ENCODE measurements around the gene CCK. TPM values are rescaled to one million over a fixed set of nuclear protein-coding genes. Genes with fewer than 3 reads are reported as not detected.

CCK gene
- total RNA-seq, 2 donors from 2014 or later: not detected

DNA sequence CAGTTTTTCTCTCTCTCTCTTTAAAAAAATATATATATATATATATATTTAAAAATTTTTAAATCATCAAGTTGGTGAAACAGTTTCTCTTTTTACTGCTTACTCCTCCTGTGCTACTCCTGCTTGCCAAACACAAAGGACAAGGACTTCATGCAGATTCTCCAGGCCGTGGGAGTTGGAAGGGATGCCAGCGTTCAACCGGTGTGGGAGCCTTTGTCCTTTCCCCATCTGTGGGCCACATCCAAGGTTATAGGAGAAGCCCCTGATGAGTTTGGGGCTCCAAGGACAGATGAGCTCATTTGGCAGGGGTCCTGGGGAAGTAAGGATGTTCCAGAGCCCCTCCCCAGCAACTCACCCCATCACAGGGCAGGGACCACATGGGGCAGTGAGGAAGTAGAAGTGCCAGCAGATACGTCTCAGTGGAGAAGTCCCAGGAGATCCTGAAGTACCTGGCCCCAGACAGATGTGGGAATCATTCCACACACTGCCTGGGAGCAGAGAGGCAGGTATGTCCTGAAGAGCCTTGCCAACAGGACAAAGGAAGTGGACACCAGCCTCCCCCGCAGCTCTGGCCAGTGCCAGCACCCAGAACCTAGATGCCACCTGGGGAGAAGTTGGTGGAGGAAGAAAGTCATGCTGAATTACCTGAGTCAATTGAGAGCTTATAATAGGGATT lies 36.6 kb downstream of the CCK start:
- Mint-ChIP-seq H3K27me3 (peaks cover 11% of the 10 kb centered on the region), H3K27ac (no peak overlapping the region), H3K36me3 (ENCODE audit: low read depth) (peaks cover 3% of the 10 kb centered on the region), H3K4me3 (no peak overlapping the region), H3K4me1 (peaks cover 4% of the 10 kb centered on the region)
- DNase-seq (no peak), ATAC-seq (no peak)
- H3K9me3 ChIP-seq (ENCODE audit: control insufficient read depth, low read length, poor library complexity, severe bottlenecking): no peaks in the 10 kb centered on the region

DNA sequence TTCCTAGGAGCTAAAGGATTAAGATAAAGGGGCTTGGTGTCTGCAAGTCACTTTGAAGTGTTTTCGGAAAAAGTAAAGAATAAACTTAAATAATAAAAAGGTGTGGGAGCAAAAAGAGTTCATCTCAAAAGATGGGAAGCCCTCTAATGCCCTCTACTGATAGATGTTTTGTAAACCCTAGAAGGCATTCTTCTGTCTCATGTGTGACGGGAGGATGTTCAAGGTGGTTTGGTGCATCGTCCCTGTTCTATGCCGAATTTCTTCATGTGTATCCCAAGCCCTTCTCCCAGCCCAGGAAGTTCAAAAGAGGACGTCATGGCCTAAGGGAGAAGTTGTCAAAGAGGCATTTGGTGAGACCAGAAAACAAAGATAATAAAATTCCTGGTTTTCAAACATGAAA lies 37.2 kb downstream of the CCK start:
- ATAC-seq (no peak), DNase-seq (no peak)
- Mint-ChIP-seq H3K36me3 (ENCODE audit: low read depth) (peaks cover 4% of the 10 kb centered on the region), H3K27me3 (peaks cover 6% of the 10 kb centered on the region), H3K4me1 (peaks cover 4% of the 10 kb centered on the region), H3K27ac (no peak overlapping the region), H3K4me3 (no peak overlapping the region)
- H3K9me3 ChIP-seq (ENCODE audit: control insufficient read depth, low read length, poor library complexity, severe bottlenecking): no peaks in the 10 kb centered on the region

DNA sequence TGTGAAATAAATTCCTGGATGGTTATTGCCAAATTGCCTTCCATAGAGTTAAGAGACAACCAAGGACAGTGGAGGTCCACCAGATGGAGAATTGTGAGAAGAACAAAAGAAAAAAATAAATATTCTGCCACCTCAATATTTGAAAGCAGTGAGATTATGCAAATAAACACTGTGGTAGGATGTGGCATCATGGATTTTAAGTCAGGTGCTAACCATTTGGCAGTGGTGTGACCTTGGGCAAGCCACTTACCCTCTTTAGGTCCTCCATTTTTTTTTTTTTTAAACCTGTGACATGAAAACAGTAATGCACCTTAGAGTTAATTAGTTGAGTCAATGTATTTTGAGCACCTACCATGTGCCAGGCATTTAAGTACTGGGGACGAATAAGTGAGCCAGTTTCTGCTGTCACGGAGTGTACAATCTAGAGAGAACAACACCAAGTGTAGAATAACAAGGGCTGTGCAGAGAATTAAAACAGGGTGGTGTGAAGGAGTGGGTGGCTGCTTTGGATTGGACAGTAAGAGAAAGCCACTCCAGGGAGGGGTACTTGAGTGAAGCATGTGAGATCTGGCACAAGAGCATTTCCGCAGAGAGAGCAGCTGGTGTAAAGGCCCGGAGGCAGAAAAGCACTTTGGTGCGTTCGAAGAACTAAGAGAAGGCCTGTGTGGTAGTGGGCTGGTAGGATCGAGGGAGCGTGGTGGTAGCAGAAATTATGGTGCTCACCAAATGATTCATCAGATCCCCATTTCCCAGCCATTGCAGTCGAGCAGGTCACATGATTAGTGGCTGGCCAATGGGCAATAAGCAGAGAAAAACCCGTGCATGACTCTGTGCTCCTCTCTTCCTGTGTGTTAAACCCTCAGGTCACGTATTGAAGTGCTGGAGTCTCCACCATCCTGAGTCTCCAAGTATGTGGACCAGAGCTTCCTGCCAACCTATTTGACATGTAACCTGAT lies 39.2 kb downstream of the CCK start:
- peaks cover 4% of the 10 kb centered on the region for H3K36me3 Mint-ChIP-seq (ENCODE audit: low read depth)
- peaks cover 6% of the 10 kb centered on the region for H3K27me3 Mint-ChIP-seq
- H3K27ac Mint-ChIP-seq: no peak overlapping the region
- no peaks in the 10 kb centered on the region for H3K9me3 ChIP-seq (ENCODE audit: control insufficient read depth, low read length, poor library complexity, severe bottlenecking)
- peaks cover 4% of the 10 kb centered on the region for H3K4me1 Mint-ChIP-seq
- no peak for DNase-seq
- H3K4me3 Mint-ChIP-seq: no peak overlapping the region
- ATAC-seq: no peak

DNA sequence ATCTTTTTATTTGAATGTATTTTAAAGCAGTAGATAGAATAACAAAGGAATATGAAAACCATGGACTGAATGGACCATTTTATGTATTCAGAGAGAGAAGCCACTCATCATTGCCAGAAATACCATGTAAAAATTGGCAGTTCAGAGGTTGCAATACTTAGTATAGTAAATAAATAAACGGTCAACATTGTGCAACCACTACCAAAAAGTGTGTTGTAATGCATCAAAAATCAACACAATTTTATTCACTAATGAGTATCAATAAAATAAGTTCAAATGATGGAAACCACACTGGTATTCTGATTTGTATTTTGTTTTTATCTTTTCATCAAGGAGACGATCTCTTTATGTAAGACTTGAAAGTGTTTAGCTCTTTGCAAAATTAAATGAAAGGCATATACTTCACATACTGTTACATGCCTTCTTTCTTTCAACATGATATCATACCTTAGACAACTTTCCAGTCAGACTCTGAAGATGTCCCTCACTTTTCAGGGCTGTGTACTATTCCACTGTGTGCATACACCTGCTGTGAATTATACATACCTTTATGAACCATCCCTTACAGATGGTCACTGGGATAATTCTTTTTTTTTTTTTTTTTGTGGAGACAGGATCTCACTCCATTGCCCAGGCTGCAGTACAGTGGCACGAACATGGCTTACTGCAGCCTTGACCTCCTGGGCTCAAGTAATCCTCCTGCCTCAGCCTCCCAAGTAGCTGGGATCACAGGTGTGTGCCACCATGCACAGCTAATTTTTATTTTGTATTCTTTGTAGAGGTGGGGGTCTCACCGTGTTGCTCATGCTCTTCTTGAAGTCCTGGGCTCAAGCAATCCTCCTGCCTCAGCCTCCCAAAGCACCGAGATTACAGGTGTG lies 40.3 kb downstream of the CCK start:
- Mint-ChIP-seq H3K4me3 (no peak overlapping the region), H3K27ac (no peak overlapping the region), H3K27me3 (peaks cover 6% of the 10 kb centered on the region), H3K4me1 (peaks cover 4% of the 10 kb centered on the region), H3K36me3 (ENCODE audit: low read depth) (peaks cover 4% of the 10 kb centered on the region)
- DNase-seq: no peak
- H3K9me3 ChIP-seq (ENCODE audit: control insufficient read depth, low read length, poor library complexity, severe bottlenecking): no peaks in the 10 kb centered on the region
- ATAC-seq: no peak

DNA sequence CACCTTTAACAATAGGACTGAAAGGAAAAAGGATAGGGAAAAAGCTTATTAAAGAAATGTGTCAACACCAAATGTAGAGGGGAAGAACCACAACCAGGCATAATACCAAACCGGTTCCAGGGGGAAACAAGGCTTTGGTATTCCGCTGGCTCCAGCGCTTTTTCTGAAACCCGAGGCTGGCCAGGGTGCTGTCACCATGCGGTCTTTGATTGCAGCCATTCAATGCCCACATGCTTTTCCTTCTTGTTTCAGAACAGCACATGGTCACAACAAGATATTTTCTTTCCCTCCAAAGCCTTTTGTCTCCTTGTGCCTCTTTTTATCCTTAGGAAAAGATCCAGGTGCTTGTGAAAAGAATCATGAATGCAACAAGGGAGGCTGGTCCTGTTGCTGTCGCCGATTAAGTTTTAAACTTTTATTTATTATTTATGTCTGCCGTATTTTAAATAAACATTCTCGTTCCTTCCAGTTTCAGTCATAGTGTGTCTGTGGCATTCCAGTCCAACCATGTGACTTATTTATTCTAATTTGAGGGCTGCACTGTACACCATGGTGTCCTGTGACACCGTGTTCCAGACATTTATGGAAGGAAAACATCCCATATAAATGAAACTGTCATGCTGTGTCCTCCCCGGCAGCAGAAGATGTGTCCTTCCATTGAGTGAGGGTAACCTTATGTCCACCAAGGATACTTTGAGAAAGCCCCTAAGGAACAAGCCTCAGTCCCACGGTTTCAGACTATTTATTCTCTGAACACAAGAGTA lies 41.1 kb downstream of the CCK start:
- H3K4me1 Mint-ChIP-seq: peaks cover 4% of the 10 kb centered on the region
- no peak for DNase-seq
- H3K27me3 Mint-ChIP-seq: peaks cover 6% of the 10 kb centered on the region
- no peak overlapping the region for H3K27ac Mint-ChIP-seq
- no peak for ATAC-seq
- H3K4me3 Mint-ChIP-seq: no peak overlapping the region
- H3K9me3 ChIP-seq (ENCODE audit: control insufficient read depth, low read length, poor library complexity, severe bottlenecking): no peaks in the 10 kb centered on the region
- peaks cover 4% of the 10 kb centered on the region for H3K36me3 Mint-ChIP-seq (ENCODE audit: low read depth)

DNA sequence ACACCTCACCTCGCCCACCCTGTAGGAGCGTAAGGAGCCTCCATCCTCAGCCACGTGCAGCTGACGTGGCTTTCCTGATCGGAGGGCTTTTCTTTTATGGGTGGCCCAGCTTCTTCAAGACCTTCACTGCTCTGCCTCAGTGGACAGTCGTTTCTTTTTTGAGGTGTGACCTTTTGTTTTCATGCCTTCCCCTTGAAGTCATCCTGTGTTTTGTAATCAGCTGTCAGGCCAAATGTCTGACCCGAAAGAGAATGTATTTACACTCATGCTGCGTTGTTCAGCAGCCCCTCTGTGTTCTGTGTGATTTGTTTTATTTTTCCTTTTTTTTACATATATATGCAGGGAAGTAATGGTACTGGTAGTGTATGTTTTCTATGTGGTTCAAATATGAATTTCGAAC lies 41.8 kb downstream of the CCK start:
- H3K9me3 ChIP-seq (ENCODE audit: control insufficient read depth, low read length, poor library complexity, severe bottlenecking): no peaks in the 10 kb centered on the region
- peaks cover 4% of the 10 kb centered on the region for H3K36me3 Mint-ChIP-seq (ENCODE audit: low read depth)
- no peak for DNase-seq
- H3K27ac Mint-ChIP-seq: no peak overlapping the region
- no peak for ATAC-seq
- H3K4me1 Mint-ChIP-seq: peaks cover 4% of the 10 kb centered on the region
- H3K27me3 Mint-ChIP-seq: no peaks in the 10 kb centered on the region
- H3K4me3 Mint-ChIP-seq: no peak overlapping the region

DNA sequence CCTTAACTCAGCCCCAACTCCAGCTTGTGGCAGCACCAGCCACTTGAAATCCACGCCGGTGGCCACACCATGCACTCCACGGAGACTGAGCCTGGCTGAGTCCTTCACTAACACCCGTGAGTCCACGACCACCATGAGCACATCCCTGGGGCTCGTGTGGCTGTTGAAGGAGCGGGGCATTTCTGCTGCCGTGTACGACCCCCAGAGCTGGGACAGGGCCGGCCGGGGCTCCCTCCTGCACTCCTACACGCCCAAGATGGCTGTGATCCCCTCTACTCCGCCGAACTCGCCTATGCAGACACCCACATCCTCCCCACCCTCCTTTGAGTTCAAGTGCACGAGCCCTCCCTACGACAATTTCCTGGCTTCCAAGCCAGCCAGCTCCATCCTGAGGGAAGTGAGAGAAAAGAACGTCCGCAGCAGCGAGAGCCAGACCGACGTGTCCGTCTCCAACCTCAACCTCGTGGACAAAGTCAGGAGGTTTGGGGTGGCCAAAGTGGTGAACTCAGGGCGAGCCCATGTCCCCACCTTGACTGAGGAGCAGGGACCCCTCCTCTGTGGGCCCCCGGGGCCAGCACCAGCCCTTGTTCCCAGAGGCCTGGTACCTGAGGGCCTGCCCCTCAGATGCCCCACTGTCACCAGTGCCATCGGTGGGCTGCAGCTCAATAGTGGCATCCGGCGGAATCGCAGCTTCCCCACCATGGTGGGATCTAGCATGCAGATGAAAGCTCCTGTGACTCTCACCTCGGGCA lies 42.9 kb downstream of the CCK start:
- Mint-ChIP-seq H3K4me1 (peaks cover 4% of the 10 kb centered on the region), H3K27me3 (no peaks in the 10 kb centered on the region), H3K36me3 (ENCODE audit: low read depth) (peaks cover 4% of the 10 kb centered on the region), H3K27ac (no peak overlapping the region), H3K4me3 (no peak overlapping the region)
- no peaks in the 10 kb centered on the region for H3K9me3 ChIP-seq (ENCODE audit: control insufficient read depth, low read length, poor library complexity, severe bottlenecking)
- DNase-seq: no peak
- ATAC-seq: no peak

DNA sequence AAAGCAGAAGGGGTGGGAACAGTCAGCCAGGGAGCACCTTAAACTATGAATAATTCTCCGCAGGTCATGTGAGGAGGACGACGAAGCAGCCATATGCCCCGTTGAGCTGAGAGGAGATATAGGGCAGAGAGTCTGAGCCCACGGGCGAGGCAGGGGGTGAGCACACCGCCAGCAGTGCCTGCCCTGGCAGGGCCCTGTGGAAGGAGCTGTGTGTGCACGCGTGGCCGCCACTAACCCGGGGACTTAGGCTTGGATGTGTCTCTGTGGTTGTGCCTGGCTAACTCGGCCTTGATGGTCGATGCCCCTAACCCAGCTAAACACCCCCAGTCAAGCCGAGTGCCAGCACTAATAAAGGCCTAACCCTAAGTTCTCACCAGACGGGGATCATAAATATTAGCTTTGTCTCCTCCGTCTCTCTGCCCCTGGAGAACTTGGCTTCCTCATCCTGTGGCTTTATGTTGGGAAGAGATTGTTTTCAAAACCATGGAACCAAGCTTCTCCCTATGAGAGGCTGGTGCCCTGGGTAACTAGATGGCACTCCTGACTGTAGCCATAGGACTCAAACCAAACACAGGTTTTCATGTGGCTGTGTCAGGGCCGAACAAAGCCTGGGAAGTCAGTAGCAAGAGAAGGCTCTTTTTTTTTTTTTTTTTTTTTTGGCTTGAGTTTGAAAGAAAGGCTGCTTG lies 45.4 kb downstream of the CCK start:
- DNase-seq: no peak
- peaks cover 7% of the 10 kb centered on the region for H3K36me3 Mint-ChIP-seq (ENCODE audit: low read depth)
- no peaks in the 10 kb centered on the region for H3K27me3 Mint-ChIP-seq
- no peaks in the 10 kb centered on the region for H3K9me3 ChIP-seq (ENCODE audit: control insufficient read depth, low read length, poor library complexity, severe bottlenecking)
- H3K27ac Mint-ChIP-seq: no peak overlapping the region
- H3K4me3 Mint-ChIP-seq: no peak overlapping the region
- ATAC-seq: no peak
- H3K4me1 Mint-ChIP-seq: peaks cover 15% of the 10 kb centered on the region

DNA sequence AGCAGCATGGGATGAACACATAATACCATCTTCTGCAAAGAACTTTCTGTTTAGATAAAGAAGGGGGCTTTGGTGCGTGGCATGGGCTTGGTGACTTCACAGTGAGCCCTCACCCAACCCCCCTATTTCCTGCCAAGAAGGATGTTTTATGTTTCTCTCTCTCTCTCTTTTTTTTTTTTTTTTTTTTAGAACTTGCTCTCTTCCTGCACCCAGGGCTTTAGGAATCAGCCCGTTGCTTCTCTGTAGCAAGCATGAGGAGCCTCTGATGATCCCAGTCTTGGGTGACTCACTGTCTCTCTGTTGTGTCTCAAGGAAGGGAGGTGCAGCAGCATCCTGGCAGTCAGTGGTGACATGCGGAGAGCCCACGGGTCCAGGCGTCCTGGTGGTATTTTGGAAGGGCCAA lies 49.1 kb downstream of the CCK start:
- H3K27me3 Mint-ChIP-seq: no peaks in the 10 kb centered on the region
- DNase-seq (no peak), ATAC-seq (no peak)
- H3K9me3 ChIP-seq (ENCODE audit: control insufficient read depth, low read length, poor library complexity, severe bottlenecking): no peaks in the 10 kb centered on the region
- H3K27ac Mint-ChIP-seq: no peak overlapping the region
- peaks cover 5% of the 10 kb centered on the region for H3K36me3 Mint-ChIP-seq (ENCODE audit: low read depth)
- H3K4me3 Mint-ChIP-seq: no peak overlapping the region
- peaks cover 27% of the 10 kb centered on the region for H3K4me1 Mint-ChIP-seq

DNA sequence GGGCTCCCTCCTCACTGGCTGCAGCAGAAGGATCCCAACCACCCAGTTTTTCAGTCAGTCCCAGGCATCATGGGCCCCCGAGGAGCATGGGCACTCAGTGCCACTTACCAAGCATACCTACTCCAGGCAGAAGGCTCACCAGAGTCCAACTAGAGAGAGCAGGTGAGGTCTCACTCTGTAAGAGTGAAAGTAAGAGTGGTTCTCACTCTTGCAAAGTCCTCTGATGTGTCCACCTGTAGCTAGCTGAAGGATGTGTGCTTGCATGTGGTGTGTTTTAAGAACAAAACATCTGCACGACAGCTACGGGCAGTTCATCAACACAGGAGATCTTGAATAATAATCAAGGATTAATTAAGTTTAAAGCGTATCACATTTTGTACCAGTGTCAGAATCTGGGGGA lies 49.7 kb downstream of the CCK start:
- no peak overlapping the region for H3K4me3 Mint-ChIP-seq
- H3K27me3 Mint-ChIP-seq: no peaks in the 10 kb centered on the region
- peaks cover 32% of the 10 kb centered on the region for H3K4me1 Mint-ChIP-seq
- H3K9me3 ChIP-seq (ENCODE audit: control insufficient read depth, low read length, poor library complexity, severe bottlenecking): no peaks in the 10 kb centered on the region
- ATAC-seq: no peak
- H3K27ac Mint-ChIP-seq: no peak overlapping the region
- peaks cover 7% of the 10 kb centered on the region for H3K36me3 Mint-ChIP-seq (ENCODE audit: low read depth)
- no peak for DNase-seq

DNA sequence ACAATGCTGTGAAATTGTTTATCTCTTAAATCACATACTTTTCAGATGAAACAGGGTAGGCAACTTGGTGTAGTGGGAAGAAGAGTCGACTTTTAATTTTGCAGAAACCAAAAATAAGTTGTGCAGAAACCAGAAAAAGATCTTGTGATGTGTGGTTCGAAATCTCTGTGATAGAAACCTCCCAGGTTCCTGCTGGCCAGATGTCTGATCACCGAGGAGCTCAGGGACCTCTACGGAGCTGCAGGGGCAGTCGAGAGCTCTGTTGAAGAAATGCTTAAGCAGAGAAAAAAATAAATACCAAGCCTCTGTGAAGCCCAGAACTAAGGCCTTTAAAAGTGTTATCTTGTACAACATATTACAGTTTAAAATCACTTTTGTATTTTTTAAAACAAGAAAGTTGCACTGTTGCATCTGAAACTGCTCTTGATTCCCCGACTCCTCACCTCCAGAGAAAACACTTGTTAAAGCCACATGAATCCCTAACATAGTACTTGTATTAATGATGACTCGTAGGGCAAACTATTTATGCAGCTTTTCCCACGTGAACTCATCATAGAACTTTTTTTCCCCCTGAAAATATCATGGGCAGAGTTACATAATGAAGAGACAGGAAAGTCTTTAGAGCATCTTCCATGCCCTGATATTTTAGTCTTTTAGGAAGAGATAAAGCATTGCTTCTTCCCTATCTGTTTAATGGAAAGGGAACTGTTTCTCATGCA lies 51.3 kb downstream of the CCK start:
- Mint-ChIP-seq H3K36me3 (ENCODE audit: low read depth) (peaks cover 7% of the 10 kb centered on the region), H3K27me3 (no peaks in the 10 kb centered on the region), H3K27ac (peak overlapping the region; percentile 49), H3K4me3 (no peak overlapping the region), H3K4me1 (peaks cover 32% of the 10 kb centered on the region)
- DNase-seq: no peak
- ATAC-seq: no peak
- no peaks in the 10 kb centered on the region for H3K9me3 ChIP-seq (ENCODE audit: control insufficient read depth, low read length, poor library complexity, severe bottlenecking)
